HuH-7.5 (cell line): ENCODE data around the gene RAB11FIP5.
A peak's percentile ranks its signal among the peaks of the same experiment; 100 is the strongest.
"Not testable (repeated sequence)": the region's sequence is repeated elsewhere in the genome, so short reads cannot be mapped to it uniquely, and the experiment has no call there.

Source experiments
- DNase-seq: peaks from one replicate; pipeline ENCODE4 v3.0.0; 2011; ENCODE audit warnings: low spot score

RAB11FIP5 gene

DNA sequence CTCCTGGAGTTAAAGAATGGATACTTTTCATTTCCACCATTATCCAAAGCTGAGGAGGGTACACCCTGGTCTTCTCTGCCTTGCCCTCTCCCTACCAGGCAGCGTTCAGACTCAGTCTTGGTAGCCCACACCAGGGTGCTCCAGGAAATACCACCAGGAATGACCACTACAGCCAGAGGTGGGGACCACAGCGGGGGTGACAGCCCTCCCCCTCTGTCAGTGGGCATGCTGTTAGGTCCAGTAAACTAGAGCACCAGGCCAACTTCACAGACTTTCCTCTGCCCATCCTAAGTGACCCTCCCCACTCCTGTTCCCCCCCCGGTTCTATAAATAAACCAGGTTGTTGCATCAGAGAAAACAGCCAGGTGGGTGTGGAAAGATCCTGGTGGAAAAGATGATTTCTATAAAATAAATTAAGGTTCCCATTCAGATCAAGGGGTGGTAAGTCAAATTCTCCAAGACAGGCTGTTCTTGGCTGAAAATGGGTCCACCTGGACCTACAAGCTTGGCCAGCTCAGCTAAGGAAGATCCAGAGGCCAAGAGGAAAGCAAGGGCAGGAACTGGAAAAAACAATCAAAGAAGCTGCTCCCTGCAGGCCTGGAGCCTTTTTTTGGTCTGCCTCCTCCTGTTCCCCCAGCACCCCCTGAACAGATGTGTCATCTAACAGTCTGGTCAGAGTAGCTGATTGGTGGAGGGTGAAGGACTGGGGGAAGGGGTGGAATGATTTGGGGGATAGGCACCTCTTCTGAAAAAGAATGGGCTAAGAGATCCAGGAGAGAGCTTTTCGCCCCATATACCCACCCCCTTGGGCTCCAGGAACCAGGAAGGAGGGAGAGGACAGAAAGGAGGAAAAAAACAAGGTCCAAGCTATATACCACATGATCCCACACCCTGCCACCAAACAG lies 2.3 kb downstream of the RAB11FIP5 start:
- no peak for DNase-seq

DNA sequence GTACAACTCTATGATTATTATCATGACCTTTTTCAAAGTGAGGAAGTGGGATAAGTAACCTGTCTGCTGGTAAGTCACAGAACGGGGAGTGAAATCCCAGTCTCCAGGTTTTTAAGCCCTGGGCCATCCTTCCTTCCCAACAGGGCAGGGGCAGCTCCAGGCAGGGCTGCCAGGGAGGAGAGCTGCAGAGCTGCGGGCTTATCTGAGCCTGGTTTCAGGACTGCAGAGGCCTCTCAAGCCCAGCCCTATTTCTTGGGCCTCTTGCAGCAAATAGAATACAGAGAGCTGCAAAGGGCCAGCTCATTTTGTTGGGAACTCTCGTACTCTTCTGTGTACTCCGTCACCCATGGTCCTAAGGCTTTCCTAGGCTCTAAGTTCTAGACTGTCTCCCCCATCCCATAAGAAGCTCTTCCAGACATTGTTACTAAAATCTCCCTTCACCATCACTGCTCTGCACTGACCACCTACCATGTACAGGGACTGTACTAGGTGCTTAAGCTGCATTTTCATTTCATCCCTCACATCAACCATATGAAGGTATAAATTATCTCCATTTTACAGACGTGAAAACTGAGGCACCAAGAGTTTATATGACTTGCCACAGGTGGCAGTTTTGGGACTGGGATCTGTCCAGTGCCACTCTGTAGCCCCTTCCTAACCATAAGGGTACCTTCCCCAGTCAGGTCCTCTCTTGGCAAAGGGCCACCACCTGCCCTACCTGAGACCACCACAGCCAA lies 3.1 kb downstream of the RAB11FIP5 start:
- DNase-seq, result no peak

DNA sequence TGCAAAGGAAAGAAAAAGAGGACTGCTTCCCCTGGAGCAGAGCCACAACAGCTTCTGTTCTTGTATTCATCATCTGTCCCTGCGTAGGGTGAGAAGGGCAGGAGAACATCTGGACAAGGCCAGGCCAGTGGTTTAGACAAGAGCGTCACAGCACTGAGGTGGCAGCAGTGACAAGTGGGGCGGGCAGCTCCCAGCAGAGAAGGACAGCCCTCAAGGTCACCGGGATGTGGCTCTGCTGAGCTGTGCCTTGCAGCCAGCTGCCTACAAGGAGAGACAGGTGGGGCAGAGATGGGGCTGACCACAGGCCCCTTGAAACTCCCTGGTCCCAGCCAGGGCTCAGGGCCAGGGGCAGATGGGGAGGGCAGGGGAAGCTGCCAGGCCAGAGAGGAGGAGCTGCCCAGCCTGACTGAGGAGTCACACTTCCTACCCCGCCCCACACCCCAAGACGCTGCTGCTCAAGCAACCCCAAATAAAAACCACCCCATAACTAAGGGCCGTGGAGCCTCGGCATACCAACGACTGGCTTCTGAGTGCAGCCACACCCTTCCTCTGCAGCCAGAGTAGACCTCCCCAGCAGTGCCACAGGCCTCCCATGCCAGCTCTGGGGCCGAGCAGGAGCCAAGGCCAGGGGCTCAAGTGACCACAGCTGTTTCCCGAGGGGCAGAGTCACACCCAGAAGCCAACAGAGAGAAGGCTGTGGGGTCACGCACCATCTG lies 5.4 kb downstream of the RAB11FIP5 start:
- DNase-seq, result no peak

- DNase-seq, result no peak
Measured at GRCh38 chr2:73106791-73107190, 6.0 kb downstream of the RAB11FIP5 start.

DNA sequence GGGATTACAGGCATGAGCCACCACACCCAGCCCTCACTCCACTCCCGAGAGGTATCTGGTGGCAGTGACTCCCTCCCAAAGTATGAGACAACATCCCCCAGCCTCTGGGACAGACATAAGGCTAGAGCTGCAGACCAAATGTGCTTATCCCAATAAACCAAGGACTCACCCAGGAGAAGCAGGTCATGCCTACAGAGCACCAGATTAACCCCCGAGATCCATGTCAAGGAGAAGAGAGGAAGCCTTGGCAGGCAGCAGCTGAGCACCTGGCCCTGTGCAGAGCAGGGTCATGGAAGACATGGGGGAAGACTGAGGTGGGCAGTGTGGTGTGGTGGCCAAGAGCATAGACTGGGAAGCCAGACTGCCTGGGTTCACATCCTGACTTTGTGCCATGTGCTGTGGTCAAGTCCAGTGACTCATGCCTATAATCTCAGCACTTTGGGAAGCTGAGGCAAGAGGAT lies 7.2 kb downstream of the RAB11FIP5 start:
- no peak for DNase-seq

DNA sequence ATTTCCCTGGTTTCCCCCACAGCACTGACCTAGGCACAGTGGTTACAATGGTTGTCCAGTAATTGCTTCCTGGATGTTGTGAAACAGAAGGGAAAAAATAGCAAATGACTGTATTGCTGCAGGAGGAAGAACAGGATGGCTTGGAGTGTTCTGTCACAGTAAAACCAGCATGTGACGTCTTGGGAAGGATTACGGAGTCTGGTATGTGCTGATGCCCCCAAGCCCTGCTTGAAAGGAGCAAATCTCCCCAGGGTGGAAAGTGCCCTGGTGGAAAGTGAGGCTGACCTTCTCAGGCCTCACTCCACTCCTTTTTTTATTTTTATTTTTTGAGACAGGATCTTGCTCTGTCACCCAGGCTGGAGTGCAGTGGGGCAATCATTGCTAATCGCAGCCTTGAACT lies 7.8 kb downstream of the RAB11FIP5 start:
- DNase-seq, result no peak

DNA sequence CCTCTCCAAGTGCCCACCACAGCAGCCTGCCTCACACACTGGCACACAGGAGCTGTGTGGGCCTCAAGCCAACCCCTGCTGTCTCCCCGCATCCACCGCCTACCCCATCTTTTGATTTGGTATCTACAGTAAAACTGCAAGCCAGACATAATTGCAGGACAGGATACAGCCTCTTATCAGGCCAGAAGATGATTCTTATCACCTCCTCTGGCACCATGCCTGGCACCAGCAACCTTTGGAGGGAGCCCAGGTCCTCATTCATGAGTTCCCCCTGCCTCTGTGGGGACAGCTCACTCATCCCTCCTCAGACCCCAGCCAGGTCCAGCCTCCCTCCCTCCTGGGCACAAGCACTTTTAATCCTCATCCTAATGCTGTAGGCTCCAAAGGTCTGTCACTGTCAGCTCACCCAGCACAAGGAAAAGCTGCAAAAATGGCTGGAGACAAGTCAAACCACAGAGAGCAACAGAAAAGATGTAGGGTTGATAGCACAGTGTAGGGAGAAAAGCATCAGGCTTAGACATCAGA lies 9.7 kb downstream of the RAB11FIP5 start:
- DNase-seq, result no peak

DNA sequence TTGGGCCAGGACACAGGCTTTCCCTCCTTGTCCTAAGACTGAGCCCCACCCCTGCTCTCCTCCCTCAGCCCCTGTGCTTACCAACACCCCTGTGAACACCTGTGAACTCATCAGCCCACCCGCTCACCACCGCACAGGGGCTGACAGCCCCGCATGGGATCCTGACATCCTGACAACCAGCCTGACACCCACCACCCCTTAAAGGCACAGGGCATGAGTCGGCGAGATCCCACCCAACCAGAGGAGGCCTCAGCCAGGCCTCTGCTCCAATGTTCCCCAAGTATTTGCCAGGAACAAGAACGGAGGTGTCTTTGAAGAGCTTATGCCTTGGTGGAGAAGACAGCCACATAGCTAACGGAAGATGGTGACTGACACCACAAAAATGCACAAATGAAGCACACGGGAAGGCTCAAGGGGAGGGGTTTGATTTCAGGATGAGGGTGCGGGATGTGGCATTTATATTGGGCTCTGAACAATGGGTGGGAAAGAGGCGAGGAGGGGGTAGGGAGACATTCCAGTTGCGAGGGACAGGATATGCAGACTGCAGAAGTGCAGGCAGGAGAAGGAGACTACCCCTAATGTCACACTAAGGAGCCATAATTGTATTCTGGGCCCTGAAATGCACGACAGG lies 11.0 kb downstream of the RAB11FIP5 start:
- DNase-seq, result no peak

DNA sequence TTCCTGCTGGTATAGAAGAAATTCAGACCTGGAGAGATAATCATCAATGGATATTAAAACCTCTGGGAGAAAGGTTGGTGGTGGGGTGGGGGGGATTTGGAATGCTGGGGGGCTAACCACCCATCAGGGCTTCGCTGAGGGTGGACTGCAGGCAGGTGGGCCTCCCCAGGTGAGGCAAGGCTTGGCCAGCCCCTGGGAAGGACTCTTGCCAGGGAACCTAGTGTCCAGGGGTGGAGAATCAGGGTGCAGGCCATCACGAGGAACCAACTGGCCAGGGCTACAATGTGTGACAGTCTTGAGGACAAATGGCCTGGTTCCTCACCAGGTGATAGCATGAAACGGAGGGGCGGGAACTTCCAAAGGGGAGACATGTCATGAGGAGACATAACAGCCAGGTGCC lies 11.8 kb downstream of the RAB11FIP5 start:
- DNase-seq, result no peak

DNA sequence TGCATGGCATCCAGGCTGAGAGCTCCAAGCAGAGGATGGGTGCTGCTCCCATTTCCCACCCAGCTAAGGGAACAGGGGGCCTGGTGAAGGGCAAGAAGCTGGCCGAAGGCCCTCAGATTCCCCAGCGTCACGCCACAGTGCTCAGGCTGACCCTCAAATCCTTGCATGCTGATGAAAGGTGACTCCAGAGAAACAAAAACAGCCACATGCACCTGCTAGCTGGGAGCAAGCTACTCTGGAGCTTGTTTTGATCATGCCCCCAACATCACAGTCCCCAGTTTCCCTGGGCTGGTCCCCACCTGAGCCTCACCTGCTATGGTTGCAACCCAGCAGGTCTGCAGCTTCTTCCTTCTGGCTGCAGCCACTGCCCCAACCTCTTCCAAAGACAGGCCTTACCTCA lies 13.3 kb downstream of the RAB11FIP5 start:
- DNase-seq, result no peak

DNA sequence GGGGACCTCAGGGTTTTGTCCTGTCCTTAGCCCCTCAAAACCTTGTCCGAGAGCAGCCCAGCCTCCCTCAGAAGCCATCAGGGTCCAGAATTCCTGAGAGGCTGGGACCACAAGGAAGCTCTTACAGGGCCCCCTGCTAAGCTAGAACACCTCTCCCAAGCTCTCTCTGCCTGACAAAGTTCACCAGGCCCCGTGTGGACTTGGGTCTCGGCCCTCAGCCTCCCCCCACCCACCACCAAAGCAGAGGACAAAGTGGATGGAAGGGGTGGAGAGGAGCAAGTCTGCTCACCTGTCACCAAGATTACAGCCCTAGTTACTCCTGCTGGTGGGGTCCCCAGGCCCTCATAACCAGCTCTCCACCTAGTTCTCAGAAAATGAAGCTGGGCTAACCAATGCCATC lies 16.8 kb downstream of the RAB11FIP5 start:
- no peak for DNase-seq

DNA sequence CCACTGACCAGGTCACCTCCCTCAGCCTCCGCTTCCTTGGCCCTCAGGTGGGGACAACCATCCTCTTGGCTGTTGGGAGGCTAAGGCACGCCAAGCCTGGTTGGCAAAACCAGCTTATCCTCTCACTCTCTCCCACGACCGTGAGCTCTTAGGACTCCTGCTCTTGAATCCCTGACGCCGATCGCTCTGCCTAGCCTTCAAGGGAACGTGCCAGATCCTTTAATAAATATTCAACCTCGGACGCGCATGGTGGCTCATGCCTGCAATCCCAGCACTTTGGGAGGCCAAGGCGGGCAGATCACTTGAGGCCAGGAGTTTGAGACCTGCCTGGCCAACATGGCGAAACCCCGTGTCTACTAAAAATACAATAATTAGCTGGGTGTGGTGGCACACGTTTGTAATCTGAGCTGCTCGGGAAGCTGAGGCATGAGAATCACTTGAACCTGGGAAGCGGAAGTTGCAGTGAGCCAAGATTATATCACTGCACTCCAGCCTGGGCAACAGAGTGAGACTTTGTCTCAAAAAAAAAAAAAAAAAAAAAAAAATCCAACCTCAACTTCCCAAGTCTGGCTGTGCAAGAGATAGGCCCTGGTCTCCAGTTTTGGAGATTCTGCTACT lies 19.0 kb downstream of the RAB11FIP5 start:
- not testable (repeated sequence) for DNase-seq

DNA sequence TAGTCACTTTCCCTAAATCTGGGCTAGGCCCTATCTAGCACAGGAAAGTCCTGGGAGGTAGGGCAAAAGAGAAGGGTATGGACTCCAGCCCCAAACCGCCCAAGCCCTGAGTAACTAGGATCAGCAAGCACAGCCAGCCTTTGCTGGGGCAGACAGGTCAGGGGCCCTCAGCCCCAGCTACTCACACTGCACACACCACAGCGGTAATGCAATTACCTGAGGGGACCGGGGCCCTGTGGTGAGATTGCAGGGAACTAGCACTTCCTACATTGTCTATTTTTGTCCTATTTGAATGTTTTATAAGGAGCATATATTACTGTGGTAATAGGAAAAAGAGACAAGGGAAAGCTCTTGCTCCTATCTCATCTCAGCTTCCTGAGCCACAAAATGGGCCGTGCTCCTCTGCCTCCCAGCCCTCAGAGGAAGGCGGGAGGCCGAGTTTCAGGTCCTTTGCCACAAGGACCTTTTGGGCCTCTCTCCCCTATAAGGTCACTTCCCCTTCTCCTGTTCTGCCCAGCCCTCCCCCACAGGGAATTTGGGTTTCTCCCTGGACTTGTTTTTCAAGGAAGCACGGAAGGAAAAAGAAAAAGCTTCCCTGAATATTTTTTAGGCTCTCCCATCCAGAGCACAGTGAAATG lies 20.5 kb downstream of the RAB11FIP5 start:
- peak; percentile 61 for DNase-seq

DNA sequence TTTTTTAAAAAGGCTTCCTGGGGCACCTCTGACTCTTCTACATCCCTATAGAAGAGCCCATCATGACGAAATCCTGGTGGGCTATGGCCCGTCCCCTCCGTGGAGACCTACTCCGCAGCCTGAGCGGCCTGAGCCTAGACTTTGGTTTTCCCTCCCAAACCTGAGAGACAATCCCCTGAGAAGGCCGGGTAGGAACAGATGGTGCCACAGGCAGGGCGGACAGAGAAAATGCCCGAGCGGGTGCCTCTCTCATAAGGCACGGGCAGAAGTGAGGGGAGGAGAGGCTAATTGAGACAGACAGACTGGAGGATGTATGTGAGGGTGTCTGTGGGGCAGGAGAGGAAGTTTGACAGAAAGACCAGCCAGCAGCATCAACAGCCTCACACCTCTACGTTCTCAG lies 21.1 kb downstream of the RAB11FIP5 start:
- no peak for DNase-seq

GRCh38 chr2:73091164-73091563 lies 21.6 kb downstream of the RAB11FIP5 start:
- DNase-seq, result peak; percentile 43

GRCh38 chr2:73089270-73090030 lies 23.3 kb downstream of the RAB11FIP5 start:
- peak; percentile 85 for DNase-seq

- no peak for DNase-seq
Measured at GRCh38 chr2:73088703-73089102, 24.0 kb downstream of the RAB11FIP5 start.

- no peak for DNase-seq
Measured at GRCh38 chr2:73088211-73088610, 24.5 kb downstream of the RAB11FIP5 start.

DNA sequence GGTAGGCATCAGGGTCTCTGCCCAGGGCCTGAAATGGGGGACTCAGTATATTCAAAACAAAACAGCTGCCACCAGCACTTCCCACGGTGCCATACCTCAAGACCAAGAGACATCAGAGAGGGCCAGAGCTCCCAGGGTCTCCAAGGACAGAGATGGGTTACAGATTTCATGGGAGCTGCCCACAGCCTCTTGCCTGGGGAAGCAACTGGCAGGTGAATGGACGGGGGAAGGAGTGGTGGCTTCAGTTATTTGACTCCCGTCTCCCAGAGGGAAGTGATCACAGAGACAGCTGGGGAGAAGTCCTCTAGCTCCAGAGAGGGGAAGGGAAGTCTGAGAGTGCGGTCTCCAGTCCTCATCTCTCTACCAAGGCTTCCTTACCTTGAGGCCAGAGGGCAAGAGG lies 25.4 kb downstream of the RAB11FIP5 start:
- no peak for DNase-seq

GRCh38 chr2:73085691-73086090 lies 27.1 kb downstream of the RAB11FIP5 start:
- DNase-seq, result peak; percentile 95
